ENCODE results near the gene SEMG2.

The SEMG2 gene

GRCh38 chr20:45221076-45221475, at the start of gene SEMG2:
Gene SEMG2, plus strand, starts transcription at chr20:45221373. Its CDS starts 17 bp downstream, at chr20:45221390.
- no peak for TF ChIP-seq CTCF (IDR thresholded peaks at IDR 0.05; ENCODE audit: control extremely low read depth, extremely low read depth, low read depth, missing control alignments)
- CTCF ChIA-PET, result interaction anchor here (1.3 kb wide), 1 partner anchor 73 kb away, joined by 4 read pairs; no protein-coding TSS in a partner anchor
- no peak for DNase-seq (ENCODE audit: extremely low spot score)
- POLR2A ChIA-PET, result no interaction called here

- POLR2A ChIA-PET, result no interaction called here
- no peak for TF ChIP-seq CTCF (IDR thresholded peaks at IDR 0.05; ENCODE audit: control extremely low read depth, extremely low read depth, low read depth, missing control alignments)
- CTCF ChIA-PET, result interaction anchor here (1.8 kb wide), 1 partner anchor 77 kb away, joined by 5 read pairs; no protein-coding TSS in a partner anchor
- DNase-seq (ENCODE audit: extremely low spot score), result no peak
Measured at GRCh38 chr20:45173522-45173921, 47.7 kb upstream of the SEMG2 start.

GRCh38 chr20:45174434-45175364, 46.5 kb upstream of the SEMG2 start, which contains the start of gene PI3:
Gene PI3, plus strand, starts transcription at chr20:45174902. Its CDS starts 21 bp downstream, at chr20:45174923.
- ChIA-PET POLR2A (no interaction called here), CTCF (interaction anchor here (1.4 kb wide), 1 partner anchor 13 kb away, joined by 4 read pairs; no protein-coding TSS in a partner anchor)
- no peak for DNase-seq (ENCODE audit: extremely low spot score)
- no peak for TF ChIP-seq CTCF (IDR thresholded peaks at IDR 0.05; ENCODE audit: control extremely low read depth, extremely low read depth, low read depth, missing control alignments)

GRCh38 chr20:45176526-45177267, 44.5 kb upstream of the SEMG2 start:
- TF ChIP-seq CTCF (IDR thresholded peaks at IDR 0.05; ENCODE audit: control extremely low read depth, extremely low read depth, low read depth, missing control alignments), result no peak
- POLR2A ChIA-PET, result no interaction called here
- CTCF ChIA-PET, result no interaction called here
- DNase-seq (ENCODE audit: extremely low spot score), result no peak

GRCh38 chr20:45179166-45179565, 42.0 kb upstream of the SEMG2 start:
- CTCF ChIA-PET, result interaction anchor here (1.0 kb wide), 1 partner anchor 11 kb away, joined by 3 read pairs; no protein-coding TSS in a partner anchor
- DNase-seq (ENCODE audit: extremely low spot score), result no peak
- no peak for TF ChIP-seq CTCF (IDR thresholded peaks at IDR 0.05; ENCODE audit: control extremely low read depth, extremely low read depth, low read depth, missing control alignments)
- POLR2A ChIA-PET, result no interaction called here

- POLR2A ChIA-PET, result no interaction called here
- DNase-seq (ENCODE audit: extremely low spot score), result no peak
- TF ChIP-seq CTCF (IDR thresholded peaks at IDR 0.05; ENCODE audit: control extremely low read depth, extremely low read depth, low read depth, missing control alignments), result no peak
- CTCF ChIA-PET, result interaction anchor here (1.0 to 1.9 kb wide), 3 partner anchors 17 to 109 kb away, joined by 3 to 4 read pairs (median 4); no protein-coding TSS in a partner anchor
Measured at GRCh38 chr20:45181639-45182038, 39.5 kb upstream of the SEMG2 start.

Measured in GM10248 (cell line).